Endodermal cell (in vitro differentiated cells): ENCODE results near the gene GOLIM4. TPM values are rescaled to one million over a fixed set of nuclear protein-coding genes. Genes with fewer than 3 reads are reported as not detected.

Experiments
- DNase-seq: peaks from one replicate; pipeline ENCODE4 v3.0.0-alpha.2; 2017
- H3K27ac ChIP-seq: 2 replicates; pipeline ENCODE4 v1.5.1; 2013; ENCODE audit warnings: mild to moderate bottlenecking, low read depth, low read length, moderate library complexity
- H3K27me3 ChIP-seq: 2 replicates; pipeline ENCODE4 v1.6.1; 2013; ENCODE audit warnings: mild to moderate bottlenecking, low read length, moderate library complexity; ENCODE audit not compliant: insufficient read depth, control insufficient read depth, poor library complexity, severe bottlenecking
- H3K36me3 ChIP-seq: 2 replicates; pipeline ENCODE4 v1.7.0; 2013; ENCODE audit warnings: mild to moderate bottlenecking, low read length, moderate library complexity; ENCODE audit not compliant: control insufficient read depth, insufficient read depth
- H3K4me1 ChIP-seq: one replicate; pipeline ENCODE4 v1.7.0; 2013; ENCODE audit warnings: low read length; ENCODE audit not compliant: control insufficient read depth, insufficient read depth
- H3K4me3 ChIP-seq: 2 replicates; pipeline ENCODE4 v1.5.1; 2013; ENCODE audit warnings: mild to moderate bottlenecking, low read length, moderate library complexity
- H3K9ac ChIP-seq: 2 replicates; pipeline ENCODE4 v1.6.1; 2013; ENCODE audit warnings: mild to moderate bottlenecking, low read length, moderate library complexity; ENCODE audit not compliant: poor library complexity, severe bottlenecking; ENCODE audit errors: extremely low read depth
- H3K9me3 ChIP-seq: 2 replicates; pipeline ENCODE4 v1.6.1; 2013; ENCODE audit warnings: mild to moderate bottlenecking, low read length, moderate library complexity; ENCODE audit not compliant: control insufficient read depth
- H3K27ac Mint-ChIP-seq: 2 replicates; pipeline ENCODE4 v1.8.0; 2020; ENCODE audit warnings: mixed read lengths
- H3K27me3 Mint-ChIP-seq: 2 replicates; pipeline ENCODE4 v1.8.0; 2021; ENCODE audit warnings: mild to moderate bottlenecking, mixed read lengths; ENCODE audit not compliant: insufficient read depth
- H3K36me3 Mint-ChIP-seq: 2 replicates; pipeline ENCODE4 v1.8.0; 2020; ENCODE audit warnings: low read depth, mixed read lengths
- H3K4me1 Mint-ChIP-seq: 2 replicates; pipeline ENCODE4 v1.8.0; 2020; ENCODE audit warnings: mixed read lengths
- H3K4me3 Mint-ChIP-seq: 2 replicates; pipeline ENCODE4 v1.8.0; 2020; ENCODE audit warnings: mild to moderate bottlenecking, moderate library complexity, mixed read lengths
- H3K9me3 Mint-ChIP-seq: 2 replicates; pipeline ENCODE4 v1.8.0; 2020; ENCODE audit warnings: mild to moderate bottlenecking, mixed read lengths
- WGBS, 2 experiments: methylation state at CpG; one replicate each; pipeline versions ENCODE4 v1.1.5 to v1.1.7; 2013; ENCODE audit warnings: missing lambda C conversion rate in 2 of 2, mixed read lengths in 1 of 2; ENCODE audit not compliant: insufficient coverage in 1 of 2, insufficient read length in 1 of 2; 5-methylcytosine and 5-hydroxymethylcytosine counted together
- total RNA-seq, 2 donors: library from RNA; stranded (reverse); fragmentation: NEBNext Ultra II Directional in 1 of 2; extraction: Animal tissue kit (Norgen Biotek cat#: 25700) in 1 of 2; gene quantifications; 2 replicates in 1 of 2; 3 replicates in 1 of 2; pipeline ENCODE4 v1.2.1, GENCODE V29; 2021
- TF ChIP-seq, protein P1 (sequence below): fragments of 200-600 bp; sonication (generic); conservative IDR thresholded peaks from 2 replicates; pipeline ENCODE4 v1.5.0; 2021; ENCODE audit warnings: antibody characterized with exemption, mild to moderate bottlenecking

The GOLIM4 gene
- total RNA-seq, 2 donors from 2014 or later: 19.3 to 19.9 TPM

DNA sequence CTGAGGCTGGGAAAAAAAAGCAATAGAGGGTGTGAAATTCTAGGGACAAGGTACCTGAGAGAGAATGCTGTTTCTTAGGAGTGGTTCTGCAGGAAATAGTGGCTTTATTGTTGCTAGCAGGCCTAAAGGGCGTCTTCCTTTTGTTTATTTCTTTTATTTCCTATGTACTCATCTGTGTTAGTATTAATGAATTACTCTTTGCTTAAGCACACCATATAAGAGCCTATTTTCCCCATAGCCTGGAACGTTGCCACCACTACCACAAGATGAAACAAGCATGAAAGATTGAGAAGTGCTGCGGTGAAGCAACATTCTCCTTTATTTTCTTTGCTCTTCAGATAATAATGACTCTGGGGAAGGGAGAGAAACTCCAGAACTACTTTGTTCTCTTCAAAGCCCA is 21.3 kb upstream of the GOLIM4 start:
- Histone ChIP-seq H3K27me3 (no peaks in the 10 kb centered on the region), H3K4me3 (no peak overlapping the region), H3K36me3 (no peaks in the 10 kb centered on the region), H3K9me3 (peaks cover 7% of the 10 kb centered on the region), H3K9ac (no peak overlapping the region), H3K27ac (no peak overlapping the region), H3K4me1 (peaks cover 3% of the 10 kb centered on the region)
- WGBS, 2 experiments: 93% methylated on average over 2 of the region's 3 CpGs; no CpG with 5 or more reads in 1 of the 2 experiments
- no peak for DNase-seq
- peaks cover 9% of the 10 kb centered on the region for H3K4me1 Mint-ChIP-seq
- no peaks in the 10 kb centered on the region for H3K9me3 Mint-ChIP-seq
- no peak overlapping the region for H3K27ac Mint-ChIP-seq
- no peaks in the 10 kb centered on the region for H3K27me3 Mint-ChIP-seq
- TF ChIP-seq, protein P1, sequence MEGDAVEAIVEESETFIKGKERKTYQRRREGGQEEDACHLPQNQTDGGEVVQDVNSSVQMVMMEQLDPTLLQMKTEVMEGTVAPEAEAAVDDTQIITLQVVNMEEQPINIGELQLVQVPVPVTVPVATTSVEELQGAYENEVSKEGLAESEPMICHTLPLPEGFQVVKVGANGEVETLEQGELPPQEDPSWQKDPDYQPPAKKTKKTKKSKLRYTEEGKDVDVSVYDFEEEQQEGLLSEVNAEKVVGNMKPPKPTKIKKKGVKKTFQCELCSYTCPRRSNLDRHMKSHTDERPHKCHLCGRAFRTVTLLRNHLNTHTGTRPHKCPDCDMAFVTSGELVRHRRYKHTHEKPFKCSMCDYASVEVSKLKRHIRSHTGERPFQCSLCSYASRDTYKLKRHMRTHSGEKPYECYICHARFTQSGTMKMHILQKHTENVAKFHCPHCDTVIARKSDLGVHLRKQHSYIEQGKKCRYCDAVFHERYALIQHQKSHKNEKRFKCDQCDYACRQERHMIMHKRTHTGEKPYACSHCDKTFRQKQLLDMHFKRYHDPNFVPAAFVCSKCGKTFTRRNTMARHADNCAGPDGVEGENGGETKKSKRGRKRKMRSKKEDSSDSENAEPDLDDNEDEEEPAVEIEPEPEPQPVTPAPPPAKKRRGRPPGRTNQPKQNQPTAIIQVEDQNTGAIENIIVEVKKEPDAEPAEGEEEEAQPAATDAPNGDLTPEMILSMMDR: no peak
- H3K4me3 Mint-ChIP-seq: no peak overlapping the region
- H3K36me3 Mint-ChIP-seq: no peaks in the 10 kb centered on the region

DNA sequence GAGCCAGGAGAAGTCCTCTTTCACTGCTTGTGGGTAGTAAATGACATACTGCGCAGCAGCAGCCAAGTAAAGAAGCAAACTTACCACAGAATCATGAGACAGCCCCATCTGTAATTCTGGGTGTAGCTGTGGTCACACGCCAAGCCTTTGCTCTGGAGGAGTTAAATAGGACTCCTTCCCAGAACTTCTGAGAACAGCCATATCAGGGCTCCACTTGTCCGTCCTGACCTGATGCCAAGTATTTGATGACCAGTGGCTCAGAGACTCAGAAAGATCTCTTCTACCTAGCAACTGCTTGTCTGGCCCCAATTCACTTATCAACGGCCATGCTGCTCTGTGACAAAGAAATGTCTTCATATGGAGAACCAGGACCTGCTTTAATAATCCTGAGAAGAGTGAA is 20.6 kb upstream of the GOLIM4 start:
- H3K27me3 ChIP-seq: no peaks in the 10 kb centered on the region
- peaks cover 3% of the 10 kb centered on the region for H3K4me1 ChIP-seq
- WGBS, 2 experiments: 93 to 95% methylated on average over 3 to 4 of the region's 4 CpGs
- no peak overlapping the region for H3K27ac ChIP-seq
- H3K36me3 ChIP-seq: no peaks in the 10 kb centered on the region
- no peak for DNase-seq
- no peaks in the 10 kb centered on the region for H3K27me3 Mint-ChIP-seq
- no peak overlapping the region for H3K4me3 Mint-ChIP-seq
- H3K9ac ChIP-seq: no peak overlapping the region
- TF ChIP-seq, protein P1: no peak
- no peaks in the 10 kb centered on the region for H3K36me3 Mint-ChIP-seq
- no peak overlapping the region for H3K27ac Mint-ChIP-seq
- peaks cover 2% of the 10 kb centered on the region for H3K9me3 ChIP-seq
- no peak overlapping the region for H3K4me3 ChIP-seq
- H3K4me1 Mint-ChIP-seq: peaks cover 9% of the 10 kb centered on the region
- H3K9me3 Mint-ChIP-seq: no peaks in the 10 kb centered on the region

DNA sequence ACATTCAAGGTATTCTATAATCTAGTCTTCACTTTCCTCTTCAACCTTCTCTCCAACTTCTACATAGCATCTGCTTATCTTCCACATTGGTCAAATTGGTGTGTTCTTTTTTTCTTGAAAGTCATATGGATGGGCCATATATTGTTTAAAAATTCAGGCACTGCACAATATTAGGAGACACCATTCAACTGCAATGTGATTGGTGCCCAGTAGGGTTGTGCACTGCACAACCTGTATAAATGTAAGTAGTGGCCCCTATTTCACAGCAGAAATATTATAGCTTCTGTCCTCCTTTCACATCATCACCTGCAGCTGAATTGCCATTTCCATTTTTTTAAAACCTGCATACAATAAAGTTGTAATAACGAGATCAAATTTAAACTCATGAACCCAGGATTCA is 18.1 kb upstream of the GOLIM4 start:
- no peak for DNase-seq
- Histone ChIP-seq H3K36me3 (no peaks in the 10 kb centered on the region), H3K4me1 (peaks cover 3% of the 10 kb centered on the region), H3K27ac (no peak overlapping the region), H3K4me3 (no peak overlapping the region), H3K9me3 (no peaks in the 10 kb centered on the region), H3K9ac (no peak overlapping the region), H3K27me3 (no peaks in the 10 kb centered on the region)
- Mint-ChIP-seq H3K9me3 (no peaks in the 10 kb centered on the region), H3K4me1 (peaks cover 9% of the 10 kb centered on the region), H3K27ac (no peak overlapping the region), H3K27me3 (no peaks in the 10 kb centered on the region), H3K4me3 (no peak overlapping the region), H3K36me3 (no peaks in the 10 kb centered on the region)
- 92 to 100% methylated on average over 1 of the region's 1 CpG for WGBS, 2 experiments
- TF ChIP-seq, protein P1: peak; percentile 45
